DMS114 treated with DMSO at 0.1 percent for 48 hours (cell line): ENCODE results near the gene HPS3.
"Not testable (repeated sequence)": the region's sequence is repeated elsewhere in the genome, so short reads cannot be mapped to it uniquely, and the experiment has no call there.

Experiments
- DNase-seq: peaks from one replicate; lab custom pipeline; 2025; ENCODE audit not compliant: unreplicated experiment; lab: John Stamatoyannopoulos, UW

Gene HPS3

DNA sequence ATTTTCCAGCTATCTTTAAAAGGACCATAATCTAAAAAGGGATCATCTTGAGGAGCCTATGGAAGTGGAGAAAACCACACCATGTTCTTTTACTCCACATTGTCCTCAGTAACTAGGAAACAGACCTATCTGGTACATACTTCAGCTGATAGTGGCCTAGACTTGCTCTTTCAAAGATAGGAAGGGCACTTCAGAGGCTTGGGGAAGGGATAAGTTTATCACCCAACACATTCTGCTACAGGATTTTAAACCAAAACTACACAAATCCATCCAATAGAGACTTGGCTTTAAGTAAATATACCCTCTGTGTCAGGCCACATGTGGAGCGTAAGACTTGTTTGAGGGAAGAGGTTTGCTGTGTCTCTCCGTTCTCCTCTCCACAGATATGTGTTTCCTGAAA lies 56.8 kb downstream of the HPS3 start:
- no peak for DNase-seq

GRCh38 chr3:149186721-149187120 lies 57.3 kb downstream of the HPS3 start:
- DNase-seq: no peak

GRCh38 chr3:149188494-149188893 lies 59.1 kb downstream of the HPS3 start:
- no peak for DNase-seq

DNA sequence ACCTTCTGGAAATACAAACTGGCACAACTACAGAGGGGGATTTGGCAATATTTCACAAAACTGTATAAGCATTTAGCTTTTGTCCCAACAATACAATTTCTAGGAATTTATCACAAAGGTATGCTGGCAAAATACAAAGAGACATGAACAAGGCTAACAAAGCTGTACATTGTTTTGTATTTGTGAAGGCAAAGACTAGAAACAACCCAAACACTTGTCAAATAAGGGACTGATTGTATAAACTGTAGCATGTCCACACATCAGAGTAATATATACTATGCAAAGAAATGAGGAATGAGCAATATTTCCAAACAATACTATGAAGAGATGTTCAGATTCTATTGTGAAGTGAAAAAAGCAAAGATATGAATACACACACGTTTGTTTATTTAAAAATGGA lies 65.8 kb downstream of the HPS3 start:
- DNase-seq: no peak

DNA sequence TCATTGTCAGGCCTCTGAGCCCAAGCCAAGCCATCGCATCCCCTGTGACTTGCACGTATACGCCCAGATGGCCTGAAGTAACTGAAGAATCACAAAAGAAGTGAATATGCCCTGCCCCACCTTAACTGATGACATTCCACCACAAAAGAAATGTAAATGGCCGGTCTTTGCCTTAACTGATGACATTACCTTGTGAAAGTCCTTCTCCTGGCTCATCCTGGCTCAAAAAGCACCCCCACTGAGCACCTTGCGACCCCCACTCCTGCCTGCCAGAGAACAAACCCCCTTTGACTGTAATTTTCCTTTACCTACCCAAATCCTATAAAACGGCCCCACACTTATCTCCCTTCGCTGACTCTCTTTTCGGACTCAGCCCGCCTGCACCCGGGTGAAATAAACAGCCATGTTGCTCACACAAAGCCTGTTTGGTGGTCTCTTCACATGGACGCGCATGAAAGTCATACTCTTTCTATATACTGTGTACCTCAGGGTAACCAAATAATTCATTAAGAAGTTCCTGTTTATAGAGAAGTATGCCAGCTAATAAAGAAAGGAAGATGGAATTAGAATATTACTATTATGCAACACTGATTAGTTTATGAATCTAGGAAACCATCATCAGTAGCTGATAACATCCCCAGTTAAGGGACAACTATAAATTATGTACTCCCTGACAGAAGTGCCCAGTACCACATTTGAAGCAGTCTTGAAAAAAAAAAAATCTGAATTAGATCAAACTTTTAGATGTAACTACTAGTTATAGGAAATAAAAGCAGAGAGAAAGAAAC lies 67.6 kb downstream of the HPS3 start:
- not testable (repeated sequence) for DNase-seq

DNA sequence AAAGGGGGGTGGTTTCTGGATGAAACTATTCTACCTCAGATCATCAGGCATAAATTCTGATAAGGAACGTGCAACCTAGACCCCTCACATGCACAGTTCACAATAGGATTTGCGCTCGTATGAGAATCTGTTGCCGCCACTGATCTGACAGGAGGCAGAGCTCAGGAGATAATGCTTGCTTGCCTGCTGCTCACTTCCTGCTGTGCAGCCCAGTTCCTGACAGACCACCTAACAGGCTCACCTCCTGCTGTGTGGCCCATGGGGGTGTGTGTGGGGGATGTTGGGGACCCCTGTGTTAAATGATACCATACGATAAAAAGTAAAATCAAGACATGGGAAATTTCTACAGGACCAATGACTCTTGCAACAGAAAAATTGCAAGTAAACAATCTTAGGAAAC lies 68.2 kb downstream of the HPS3 start:
- no peak for DNase-seq

- no peak for DNase-seq
Observed at GRCh38 chr3:149198611-149199010, 69.2 kb downstream of the HPS3 start.

GRCh38 chr3:149199474-149199873 lies 70.0 kb downstream of the HPS3 start:
- no peak for DNase-seq

DNA sequence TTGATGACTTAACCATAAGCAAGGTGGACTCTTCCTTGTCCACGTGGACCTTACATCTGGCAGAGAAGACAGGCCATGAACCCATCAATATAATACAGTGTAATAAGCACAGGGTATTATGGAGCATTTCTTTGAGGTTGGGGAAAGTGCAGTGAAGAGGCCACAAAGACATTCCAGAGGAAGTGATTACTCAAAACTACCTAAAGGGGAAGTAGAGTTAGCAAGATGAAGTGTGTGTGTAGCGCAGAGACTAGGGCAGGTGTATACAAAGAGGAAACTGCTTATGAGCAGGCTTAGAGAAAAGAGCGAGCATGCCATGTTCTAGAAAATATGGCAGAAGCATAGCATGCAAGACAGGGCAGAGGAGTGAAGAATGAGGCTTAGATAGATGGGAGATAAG lies 74.3 kb downstream of the HPS3 start:
- no peak for DNase-seq

DNA sequence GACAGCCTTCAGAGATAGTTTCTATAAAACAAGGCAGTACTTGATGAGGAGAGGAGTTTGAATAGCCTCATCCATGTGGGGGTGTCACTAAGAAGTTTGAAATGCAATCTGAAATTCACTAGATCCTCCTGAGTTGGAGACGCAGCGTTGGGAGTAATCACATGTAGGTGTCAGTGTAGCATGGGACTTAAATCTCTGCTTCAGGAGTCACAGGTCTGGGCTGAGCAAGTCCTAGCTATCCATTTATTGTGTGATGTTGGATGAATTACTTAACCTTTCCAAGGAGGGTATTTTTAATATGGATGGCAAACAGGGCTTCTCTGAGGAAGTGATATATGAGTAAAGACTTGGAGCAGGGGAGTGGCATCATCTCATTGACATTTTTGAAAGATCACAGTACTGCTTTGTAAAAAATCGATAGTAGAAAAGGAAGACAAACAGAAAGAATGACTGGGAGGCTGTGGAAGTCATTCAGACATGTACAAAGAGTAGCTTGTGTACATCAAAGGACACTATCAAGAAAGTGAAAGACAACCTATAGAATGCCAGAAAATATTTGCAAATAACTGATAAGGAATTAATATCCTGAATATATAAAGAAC lies 75.1 kb downstream of the HPS3 start:
- no peak for DNase-seq

DNA sequence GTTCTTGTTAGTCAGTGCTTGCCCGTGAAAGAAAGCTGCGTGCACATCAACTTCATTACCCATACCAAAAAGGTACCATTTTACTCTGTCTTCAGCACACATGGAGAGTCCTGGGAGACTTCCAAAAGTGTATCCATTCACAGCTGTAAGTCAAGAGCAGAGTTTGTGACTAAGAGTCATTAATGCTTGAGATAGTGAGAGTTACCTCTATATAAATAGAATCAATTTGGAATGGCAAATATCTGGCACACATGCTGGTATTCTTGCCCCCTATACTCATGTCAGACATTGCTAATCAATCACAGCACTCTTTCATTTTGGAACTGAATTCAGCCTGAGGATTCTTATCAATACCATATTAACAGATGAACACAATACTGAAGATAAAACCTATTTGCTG lies 78.0 kb downstream of the HPS3 start:
- DNase-seq: no peak

DNA sequence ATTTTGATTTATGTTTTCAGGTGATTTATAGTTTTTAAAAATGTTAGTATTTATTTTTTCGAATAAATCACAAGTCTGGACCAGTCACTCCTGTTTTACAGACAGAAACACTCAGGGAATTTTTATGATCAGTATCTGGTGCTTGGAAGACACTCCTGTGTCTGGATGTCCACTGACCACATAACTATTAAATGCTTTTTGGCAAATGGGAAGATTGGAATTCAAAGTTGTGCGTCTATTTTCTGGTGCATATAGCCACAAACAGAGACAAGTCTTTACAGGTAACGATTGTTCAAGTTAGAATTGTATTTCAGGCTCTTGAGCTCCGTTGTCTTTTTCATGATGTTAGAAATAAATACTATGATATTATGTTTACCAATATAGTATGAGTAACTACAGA lies 80.0 kb downstream of the HPS3 start:
- DNase-seq: no peak

GRCh38 chr3:149212386-149212785 lies 82.9 kb downstream of the HPS3 start:
- DNase-seq: no peak

- DNase-seq: no peak
Observed at GRCh38 chr3:149214702-149215101, 85.3 kb downstream of the HPS3 start.

GRCh38 chr3:149215515-149215914 lies 86.1 kb downstream of the HPS3 start:
- no peak for DNase-seq

GRCh38 chr3:149216193-149216869 lies 86.9 kb downstream of the HPS3 start:
- no peak for DNase-seq

DNA sequence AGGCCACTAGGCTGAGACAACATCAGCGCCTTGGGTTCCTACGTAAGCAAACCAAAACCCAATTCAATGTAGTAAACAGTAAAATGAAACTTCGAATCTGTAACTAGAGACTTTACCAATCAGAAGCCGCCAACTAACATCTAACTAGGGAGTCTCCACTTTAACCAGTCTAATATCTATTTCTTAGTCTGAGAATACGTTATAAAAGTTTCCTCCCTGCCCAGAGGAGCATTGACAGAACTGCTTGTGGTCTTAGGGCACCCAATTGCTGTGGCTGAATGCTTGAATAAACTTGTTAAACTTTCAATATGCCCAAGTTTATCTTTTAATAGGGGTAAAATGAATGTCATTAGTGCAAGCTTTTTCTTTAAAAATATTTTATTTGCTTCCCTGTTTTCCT lies 87.9 kb downstream of the HPS3 start:
- no peak for DNase-seq

DNA sequence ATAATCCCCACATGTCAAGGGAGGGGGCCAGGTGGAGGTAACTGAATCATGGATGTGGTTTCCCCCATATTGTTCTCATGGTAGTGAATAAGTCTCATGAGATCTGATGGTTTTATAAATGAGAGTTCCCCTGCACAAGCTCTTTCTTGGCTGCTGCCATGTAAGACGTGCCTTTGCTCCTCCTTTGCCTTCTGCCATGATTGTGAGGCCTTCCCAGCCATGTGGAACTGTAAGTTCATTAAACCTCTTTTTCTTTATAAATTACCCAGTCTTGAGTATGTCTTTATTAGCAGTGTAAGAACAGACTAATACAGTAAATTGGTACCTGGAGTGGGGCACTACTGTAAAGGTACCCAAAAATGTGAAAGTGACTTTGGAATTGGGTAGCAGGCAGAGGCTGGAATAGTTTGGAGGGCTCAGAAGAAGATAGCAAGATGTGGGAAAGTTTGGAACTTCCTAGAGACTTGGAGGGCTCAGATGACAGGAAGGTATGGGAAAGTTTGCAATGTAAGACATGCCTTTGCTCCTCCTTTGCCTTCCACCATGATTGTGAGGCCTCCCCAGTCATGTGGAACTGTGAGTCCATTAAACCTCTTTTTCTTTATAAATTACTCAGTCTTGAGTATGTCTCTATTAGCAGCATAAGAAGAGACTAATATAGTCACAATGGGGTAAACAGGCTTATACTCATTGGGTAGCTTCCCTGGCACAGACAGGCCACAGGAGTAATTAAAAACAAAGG lies 90.1 kb downstream of the HPS3 start:
- not testable (repeated sequence) for DNase-seq

DNA sequence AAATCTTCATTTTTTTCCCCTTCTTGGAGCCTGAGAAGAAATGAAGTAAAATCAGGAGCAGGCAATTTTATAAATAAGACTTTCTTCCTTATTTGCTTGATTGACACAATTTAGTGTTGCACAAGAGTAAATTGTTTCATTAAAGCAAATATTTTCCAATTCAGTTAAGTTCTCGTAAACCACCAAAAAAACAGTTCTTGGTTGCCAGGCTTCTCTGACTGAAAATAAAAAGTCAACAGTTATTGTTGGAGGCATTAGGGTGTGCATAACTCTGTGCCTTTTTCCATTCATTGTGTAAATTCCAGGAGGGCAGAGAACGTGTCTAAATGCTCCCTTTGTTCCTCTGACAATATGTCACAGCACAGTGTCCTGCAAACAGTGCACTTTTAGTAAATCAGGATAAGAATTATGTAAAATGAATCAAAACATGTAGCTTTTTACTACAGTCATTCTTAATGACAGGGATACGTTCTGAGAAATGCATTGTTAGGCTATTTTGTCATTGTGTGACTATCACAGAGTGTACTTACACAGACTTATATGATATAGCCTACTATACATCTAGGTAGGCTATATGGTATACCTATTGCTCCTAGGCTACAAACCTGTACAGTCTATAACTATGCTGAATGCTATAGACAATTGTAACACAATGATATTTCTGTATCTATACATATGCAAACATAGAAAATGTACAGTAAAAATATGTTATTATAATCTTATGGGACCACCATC lies 92.5 kb downstream of the HPS3 start, which contains the start of gene CP:
TSS of gene CP (minus strand) at position 47 of the 735 bp plus-strand sequence. CDS start at position 10, 37 bp downstream.
- DNase-seq: no peak
